SK-N-SH (cell line): ENCODE data around the gene SLC18A2.

Experiments used
- FOXJ3 ChIP-seq: sonication (generic); formaldehyde crosslinking; IDR thresholded peaks from 2 replicates; pipeline ENCODE4 v1.5.1; 2020; ENCODE audit warnings: mild to moderate bottlenecking, missing genetic modification reagents
- NFIC ChIP-seq: IDR thresholded peaks from 2 replicates; pipeline ENCODE4 v1.4.0; 2012; ENCODE audit warnings: borderline replicate concordance
- RAD21 ChIP-seq: IDR thresholded peaks from 2 replicates; pipeline ENCODE4 v1.6.1; 2012; ENCODE audit warnings: mild to moderate bottlenecking, low read length
- SMC3 ChIP-seq: IDR thresholded peaks from 2 replicates; pipeline ENCODE4 v1.6.1; 2012; ENCODE audit warnings: low read depth, low read length, improper control_type of control experiment
- USF2 ChIP-seq: fragments of 150-350 bp; IDR thresholded peaks from 2 replicates; pipeline ENCODE4 v1.6.1; 2017; ENCODE audit warnings: antibody characterized with exemption, low read length, low read depth, borderline replicate concordance
- YY1 ChIP-seq: IDR thresholded peaks from 2 replicates; pipeline ENCODE4 v1.4.0; 2012; ENCODE audit warnings: low read depth, mild to moderate bottlenecking

DNA sequence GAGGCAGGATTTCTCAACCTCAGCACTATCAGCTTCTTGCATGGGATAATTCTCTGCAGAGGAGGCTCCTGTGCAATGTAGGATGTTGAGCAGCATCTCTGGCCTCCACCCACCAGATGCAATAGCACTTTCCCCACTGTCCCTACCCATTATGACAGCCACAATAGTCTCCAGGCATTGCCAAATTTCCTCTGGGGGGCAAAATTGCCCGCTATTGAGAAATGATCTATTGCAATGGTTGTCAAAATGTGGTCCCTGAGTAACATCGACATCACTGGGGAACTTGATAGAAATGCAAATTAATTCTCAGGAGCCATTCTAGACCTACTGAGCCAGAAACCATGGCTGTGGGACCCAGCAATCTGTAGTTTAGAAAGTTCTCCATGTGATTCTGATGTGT lies 36.6 kb upstream of the SLC18A2 start:
- no peak for TF ChIP-seq SMC3
- TF ChIP-seq RAD21: no peak
- no peak for TF ChIP-seq NFIC
- no peak for TF ChIP-seq FOXJ3 (CRISPR knock-in tag)
- TF ChIP-seq USF2: no peak
- no peak for TF ChIP-seq YY1
